GM12878 (cell line): Measurements from ENCODE around the gene NRP2. TPM values are rescaled to one million over a fixed set of nuclear protein-coding genes. Genes with fewer than 3 reads are reported as not detected.

Experiments used
- ATAC-seq: fragments of 200-7000 bp; cut with Tn5 transposase; 3 replicates; pipeline ENCODE4 v1.9.1; 2020; ENCODE audit warnings: mild to moderate bottlenecking, moderate library complexity
- BruUV-seq: library from RNA; stranded (reverse); fragments of 400-500 nt; replicated peaks from 2 replicates; lab custom pipeline; 2021; lab: Mats Ljungman, UMichigan
- CTCF ChIA-PET: fragments of 300-600 bp; sonication (Branson Sonifier 250); formaldehyde crosslinking; extraction: SDS; loops from one replicate; lab custom pipeline; 2021; ENCODE audit warnings: inconsistent platforms; lab: Yijun Ruan, JAX
- POLR2A ChIA-PET: fragments of 350-600 bp; formaldehyde crosslinking; extraction: SDS; loops from one replicate; lab custom pipeline; 2021; ENCODE audit warnings: inconsistent platforms; lab: Charles Lee
- RAD21 ChIA-PET: fragments of 300-600 bp; sonication (Branson Sonifier 250); formaldehyde crosslinking; loops from one replicate; lab custom pipeline; 2023; ENCODE audit warnings: antibody characterized with exemption; ENCODE audit not compliant: unreplicated experiment; lab: Charles Lee
- SMC1A ChIA-PET: fragments of 300-600 bp; sonication (Branson Sonifier 250); formaldehyde crosslinking; loops from one replicate; lab custom pipeline; 2023; ENCODE audit not compliant: unreplicated experiment, uncharacterized antibody; lab: Charles Lee
- DNase-seq: peaks from one replicate; pipeline ENCODE4 v3.0.0-alpha.2; 2011; ENCODE audit warnings: low read depth, low spot score
- FAIRE-seq: peaks from 3 replicates; lab custom pipeline; 2011; peaks lifted over from hg19 to GRCh38; lab: Jason Lieb, UNC
- H2AFZ ChIP-seq: 2 replicates; pipeline ENCODE4 v1.6.0; 2011; ENCODE audit warnings: low read depth, low read length, control low read depth; ENCODE audit not compliant: control insufficient read depth
- H3K27ac ChIP-seq: 2 replicates; pipeline ENCODE4 v1.5.1; 2011; ENCODE audit warnings: control low read depth; ENCODE audit not compliant: control insufficient read depth, insufficient read depth
- H3K27me3 ChIP-seq, 2 experiments: replicated peaks in 1 of 2; 2 replicates each; pipeline versions ENCODE4 v1.6.0 to v1.6.1; 2011; ENCODE audit warnings: low read length in 1 of 2; ENCODE audit not compliant: control insufficient read depth in 2 of 2, insufficient read depth in 2 of 2
- H3K36me3 ChIP-seq, 2 experiments: 2 replicates each; pipeline ENCODE4 v1.5.1; 2011; ENCODE audit warnings: low read length in 1 of 2; ENCODE audit not compliant: control insufficient read depth in 2 of 2, insufficient read depth in 2 of 2
- H3K4me1 ChIP-seq: 2 replicates; pipeline ENCODE4 v1.6.1; 2011; ENCODE audit warnings: mild to moderate bottlenecking, low read length, moderate library complexity, mixed read lengths; ENCODE audit not compliant: control insufficient read depth, insufficient read depth
- H3K4me2 ChIP-seq: 2 replicates; pipeline ENCODE4 v1.6.0; 2011; ENCODE audit warnings: control low read depth; ENCODE audit not compliant: control insufficient read depth, insufficient read depth
- H3K4me3 ChIP-seq: fragments of 200-600 bp; sonication (generic); 2 replicates; pipeline ENCODE4 v1.5.1; 2016
- H3K79me2 ChIP-seq: 2 replicates; pipeline ENCODE4 v1.6.0; 2011; ENCODE audit warnings: low read length; ENCODE audit not compliant: control insufficient read depth, insufficient read depth
- H3K9ac ChIP-seq: 2 replicates; pipeline ENCODE4 v1.8.0; 2011; ENCODE audit warnings: low read length, control low read depth, mixed read lengths; ENCODE audit not compliant: control insufficient read depth, insufficient read depth
- H3K9me3 ChIP-seq: replicated peaks from 3 replicates; pipeline ENCODE4 v1.5.1; 2011; ENCODE audit warnings: mild to moderate bottlenecking, low read length; ENCODE audit not compliant: control insufficient read depth, insufficient read depth
- H4K20me1 ChIP-seq: 2 replicates; pipeline ENCODE4 v1.6.0; 2011; ENCODE audit not compliant: control insufficient read depth, insufficient read depth
- BRCA1 ChIP-seq: IDR thresholded peaks from 2 replicates; pipeline ENCODE4 v1.6.1; 2011; ENCODE audit warnings: low read depth, low read length, improper control_type of control experiment
- FOS ChIP-seq: IDR thresholded peaks from 3 replicates; pipeline ENCODE4 v1.6.1; 2011; ENCODE audit warnings: borderline replicate concordance; ENCODE audit not compliant: insufficient read length; ENCODE audit errors: extremely low read depth
- MEF2A ChIP-seq: IDR thresholded peaks from 2 replicates; pipeline ENCODE4 v1.6.1; 2011; ENCODE audit warnings: low read depth, mild to moderate bottlenecking, low read length, moderate library complexity; ENCODE audit not compliant: insufficient read depth
- MTA3 ChIP-seq: IDR thresholded peaks from 2 replicates; pipeline ENCODE4 v1.6.1; 2012; ENCODE audit warnings: low read length, inconsistent platforms, borderline replicate concordance
- NFXL1 ChIP-seq: fragments of 450-650 bp; IDR thresholded peaks from 2 replicates; pipeline ENCODE4 v1.6.1; 2017; ENCODE audit warnings: antibody characterized with exemption, mild to moderate bottlenecking, borderline replicate concordance
- NKRF ChIP-seq: fragments of 450-650 bp; conservative IDR thresholded peaks from 2 replicates; pipeline ENCODE4 v1.6.1; 2017; ENCODE audit warnings: mild to moderate bottlenecking, moderate library complexity
- RAD21 ChIP-seq: IDR thresholded peaks from 2 replicates; pipeline ENCODE4 v1.6.1; 2011; ENCODE audit warnings: mild to moderate bottlenecking, low read depth, low read length, moderate library complexity; ENCODE audit not compliant: insufficient read depth
- RCOR1 ChIP-seq: conservative IDR thresholded peaks from 2 replicates; pipeline ENCODE4 v1.6.1; 2012; ENCODE audit warnings: low read depth, low read length, improper control_type of control experiment
- SIN3A ChIP-seq: IDR thresholded peaks from 2 replicates; pipeline ENCODE4 v1.6.1; 2012; ENCODE audit warnings: low read depth, low read length, improper control_type of control experiment
- SUPT20H ChIP-seq: IDR thresholded peaks from 2 replicates; pipeline ENCODE4 v1.6.1; 2011; ENCODE audit warnings: low read depth, mild to moderate bottlenecking, low read length, moderate library complexity, borderline replicate concordance; ENCODE audit not compliant: control insufficient read depth
- TCF3 ChIP-seq: IDR thresholded peaks from 2 replicates; pipeline ENCODE4 v1.6.1; 2012; ENCODE audit warnings: low read depth, mild to moderate bottlenecking, low read length, borderline replicate concordance; ENCODE audit not compliant: insufficient read depth
- USF1 ChIP-seq: IDR thresholded peaks from 2 replicates; pipeline ENCODE4 v1.6.1; 2011; ENCODE audit warnings: borderline replicate concordance, low read depth, mild to moderate bottlenecking, moderate library complexity, mixed read lengths, low read length; ENCODE audit not compliant: insufficient read depth; ENCODE audit errors: extremely low read length
- WRNIP1 ChIP-seq: IDR thresholded peaks from 2 replicates; pipeline ENCODE4 v1.6.1; 2011; ENCODE audit warnings: low read depth, low read length, improper control_type of control experiment, borderline replicate concordance
- ZBED1 ChIP-seq: IDR thresholded peaks from 2 replicates; pipeline ENCODE4 v1.6.1; 2016; ENCODE audit warnings: borderline replicate concordance
- WGBS: methylation state at CpG from one replicate; pipeline ENCODE4 v1.1.6; 2016; ENCODE audit warnings: low lambda C conversion rate; ENCODE audit not compliant: insufficient replicate concordance, insufficient coverage; ENCODE audit errors: missing lambda C conversion rate; 5-methylcytosine and 5-hydroxymethylcytosine counted together
- in situ Hi-C: fragments of 300-500 bp; cut with MboI; formaldehyde crosslinking; loops from 9 replicates; pipeline ENCODE4 v1.14.3; 2018; ENCODE audit warnings: mixed read lengths
- intact Hi-C: fragments of 100-400 bp; cut with micrococcal nuclease; formaldehyde crosslinking; loops from one replicate; pipeline ENCODE4 v1.14.2; 2022; ENCODE audit not compliant: unreplicated experiment
- polyA plus RNA-seq, 11 experiments: library from polyadenylated mRNA; depleted of rRNA in 4 of 11; unstranded in 6 of 11; stranded (reverse) in 5 of 11; fragments of >200 nt; fragmentation: Nextera tagmentation in 4 of 11; fragmentation: Illumina TruSeq in 1 of 11; extraction: Ambion mirVana in 4 of 11; extraction: Trizol in 1 of 11; gene quantifications; 1 replicate in 1 of 11; 2 replicates in 10 of 11; pipeline versions ENCODE4 v1.2.1 to v1.2.3, GENCODE V29; 2011 to 2016; ENCODE audit warnings: inconsistent platforms in 2 of 11, missing spikeins in 2 of 11, low read depth in 1 of 11
- total RNA-seq, 4 experiments: library from RNA; depleted of rRNA in 3 of 4; stranded (reverse); fragments of >200 nt in 3 of 4; fragmentation: Illumina TruSeq in 1 of 4; extraction: Trizol in 1 of 4; gene quantifications; 2 replicates each; pipeline versions ENCODE4 v1.2.1 to v1.2.3, GENCODE V29; 2013 to 2021

NRP2 gene
- total and polyA plus RNA-seq, 10 of the 15 experiments (the other 5 are each of a cell fraction or from before 2014, with no cell fraction given): 0.06 to 1.2 (median 0.46) TPM

GRCh38 chr2:205752924-205753323, 70.6 kb downstream of the NRP2 start:
- H3K4me1 ChIP-seq: no peaks in the 10 kb centered on the region
- POLR2A ChIA-PET: no interaction called here

GRCh38 chr2:205754285-205754923, 72.1 kb downstream of the NRP2 start:
- intact Hi-C loops (no loop called here), in situ Hi-C loops (no loop called here)
- CTCF ChIA-PET: no interaction called here
- Histone ChIP-seq H3K4me3 (no peak overlapping the region), H3K27ac (no peak overlapping the region), H3K27me3 (no peaks in the 10 kb centered on the region; a peak in 2 of 4 replicates), H3K9me3 (no peaks in the 10 kb centered on the region), H4K20me1 (no peaks in the 10 kb centered on the region), H3K4me1 (no peaks in the 10 kb centered on the region), H3K9ac (no peak overlapping the region), H3K79me2 (no peaks in the 10 kb centered on the region), H3K36me3 (no peaks in the 10 kb centered on the region), H2AFZ (no peak overlapping the region), H3K4me2 (no peak overlapping the region)
- RAD21 ChIA-PET: no interaction called here
- POLR2A ChIA-PET: no interaction called here
- WGBS: 29% methylated on average over 6 of the region's 6 CpGs
- FAIRE-seq (no peak), ATAC-seq (no peak), DNase-seq (no peak)
- no TSS peak for BruUV-seq
- no peak for TF ChIP-seq TCF3
- no peak for TF ChIP-seq MTA3
- no peak for TF ChIP-seq NKRF
- TF ChIP-seq SUPT20H: no peak
- TF ChIP-seq RCOR1: no peak
- no peak for TF ChIP-seq WRNIP1
- no peak for TF ChIP-seq BRCA1
- no peak for TF ChIP-seq ZBED1
- no peak for TF ChIP-seq NFXL1
- SMC1A ChIA-PET: interaction anchor here (1.4 kb wide), 1 partner anchor 16 kb away, joined by 4 read pairs; no protein-coding TSS in a partner anchor

More at GRCh38 chr2:205752924-205753323, 70.6 kb downstream of the NRP2 start:
- Histone ChIP-seq H3K4me2 (no peak overlapping the region), H3K4me3 (no peak overlapping the region), H3K36me3 (no peaks in the 10 kb centered on the region), H3K79me2 (no peaks in the 10 kb centered on the region), H3K9me3 (no peaks in the 10 kb centered on the region), H3K27ac (no peak overlapping the region), H3K9ac (no peak overlapping the region), H4K20me1 (no peaks in the 10 kb centered on the region)
- intact Hi-C loops: no loop called here
- SMC1A ChIA-PET: interaction anchor here (0.7 to 1.4 kb wide), 2 partner anchors 18 to 1637 kb away, joined by 3 to 4 read pairs; no protein-coding TSS in a partner anchor
- RAD21 ChIA-PET: interaction anchor here (0.6 kb wide), 1 partner anchor 133 kb away, joined by 4 read pairs; no protein-coding TSS in a partner anchor
- TF ChIP-seq SIN3A (no peak), USF1 (no peak), NFXL1 (no peak), MEF2A (no peak), RAD21 (no peak), FOS (no peak)
- TF ChIP-seq, all 136 proteins: peak for 0
- DNase-seq (no peak), ATAC-seq (no peak), FAIRE-seq (no peak)
- Histone ChIP-seq H3K27me3 (no peaks in the 10 kb centered on the region; a peak in 2 of 4 replicates), H2AFZ (no peak overlapping the region)
- in situ Hi-C loops: no loop called here
- CTCF ChIA-PET: interaction anchor here (0.8 kb wide), 1 partner anchor 113 kb away, joined by 3 read pairs; no protein-coding TSS in a partner anchor
- 34% methylated on average over 8 of the region's 8 CpGs for WGBS
- no TSS peak for BruUV-seq
